HL-60 (cell line): ENCODE data around the gene SOX8.

Experiments used
- SPI1 ChIP-seq: IDR thresholded peaks from 2 replicates; pipeline ENCODE4 v1.6.1; 2012; ENCODE audit warnings: low read depth, mild to moderate bottlenecking, borderline replicate concordance
- TF ChIP-seq, protein P1 (sequence below): IDR thresholded peaks from one replicate; pipeline ENCODE4 v1.5.1; 2011; ENCODE audit warnings: low read length, control low read depth, inconsistent platforms; ENCODE audit not compliant: insufficient read depth
- TF ChIP-seq, protein P2 (sequence below): IDR thresholded peaks from 2 replicates; pipeline ENCODE4 v1.6.1; 2012; ENCODE audit warnings: low read depth; ENCODE audit not compliant: insufficient replicate concordance

- TF ChIP-seq, protein P1, sequence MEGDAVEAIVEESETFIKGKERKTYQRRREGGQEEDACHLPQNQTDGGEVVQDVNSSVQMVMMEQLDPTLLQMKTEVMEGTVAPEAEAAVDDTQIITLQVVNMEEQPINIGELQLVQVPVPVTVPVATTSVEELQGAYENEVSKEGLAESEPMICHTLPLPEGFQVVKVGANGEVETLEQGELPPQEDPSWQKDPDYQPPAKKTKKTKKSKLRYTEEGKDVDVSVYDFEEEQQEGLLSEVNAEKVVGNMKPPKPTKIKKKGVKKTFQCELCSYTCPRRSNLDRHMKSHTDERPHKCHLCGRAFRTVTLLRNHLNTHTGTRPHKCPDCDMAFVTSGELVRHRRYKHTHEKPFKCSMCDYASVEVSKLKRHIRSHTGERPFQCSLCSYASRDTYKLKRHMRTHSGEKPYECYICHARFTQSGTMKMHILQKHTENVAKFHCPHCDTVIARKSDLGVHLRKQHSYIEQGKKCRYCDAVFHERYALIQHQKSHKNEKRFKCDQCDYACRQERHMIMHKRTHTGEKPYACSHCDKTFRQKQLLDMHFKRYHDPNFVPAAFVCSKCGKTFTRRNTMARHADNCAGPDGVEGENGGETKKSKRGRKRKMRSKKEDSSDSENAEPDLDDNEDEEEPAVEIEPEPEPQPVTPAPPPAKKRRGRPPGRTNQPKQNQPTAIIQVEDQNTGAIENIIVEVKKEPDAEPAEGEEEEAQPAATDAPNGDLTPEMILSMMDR: no peak
- no peak for TF ChIP-seq SPI1
- TF ChIP-seq, protein P2, sequence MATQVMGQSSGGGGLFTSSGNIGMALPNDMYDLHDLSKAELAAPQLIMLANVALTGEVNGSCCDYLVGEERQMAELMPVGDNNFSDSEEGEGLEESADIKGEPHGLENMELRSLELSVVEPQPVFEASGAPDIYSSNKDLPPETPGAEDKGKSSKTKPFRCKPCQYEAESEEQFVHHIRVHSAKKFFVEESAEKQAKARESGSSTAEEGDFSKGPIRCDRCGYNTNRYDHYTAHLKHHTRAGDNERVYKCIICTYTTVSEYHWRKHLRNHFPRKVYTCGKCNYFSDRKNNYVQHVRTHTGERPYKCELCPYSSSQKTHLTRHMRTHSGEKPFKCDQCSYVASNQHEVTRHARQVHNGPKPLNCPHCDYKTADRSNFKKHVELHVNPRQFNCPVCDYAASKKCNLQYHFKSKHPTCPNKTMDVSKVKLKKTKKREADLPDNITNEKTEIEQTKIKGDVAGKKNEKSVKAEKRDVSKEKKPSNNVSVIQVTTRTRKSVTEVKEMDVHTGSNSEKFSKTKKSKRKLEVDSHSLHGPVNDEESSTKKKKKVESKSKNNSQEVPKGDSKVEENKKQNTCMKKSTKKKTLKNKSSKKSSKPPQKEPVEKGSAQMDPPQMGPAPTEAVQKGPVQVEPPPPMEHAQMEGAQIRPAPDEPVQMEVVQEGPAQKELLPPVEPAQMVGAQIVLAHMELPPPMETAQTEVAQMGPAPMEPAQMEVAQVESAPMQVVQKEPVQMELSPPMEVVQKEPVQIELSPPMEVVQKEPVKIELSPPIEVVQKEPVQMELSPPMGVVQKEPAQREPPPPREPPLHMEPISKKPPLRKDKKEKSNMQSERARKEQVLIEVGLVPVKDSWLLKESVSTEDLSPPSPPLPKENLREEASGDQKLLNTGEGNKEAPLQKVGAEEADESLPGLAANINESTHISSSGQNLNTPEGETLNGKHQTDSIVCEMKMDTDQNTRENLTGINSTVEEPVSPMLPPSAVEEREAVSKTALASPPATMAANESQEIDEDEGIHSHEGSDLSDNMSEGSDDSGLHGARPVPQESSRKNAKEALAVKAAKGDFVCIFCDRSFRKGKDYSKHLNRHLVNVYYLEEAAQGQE: no peak
Measured at GRCh38 chr16:993731-994130, 12.2 kb downstream of the SOX8 start.
